ENCODE results near the gene HIVEP2. TPM values are rescaled to one million over a fixed set of nuclear protein-coding genes. Genes with fewer than 3 reads are reported as not detected.
"Not testable (repeated sequence)": the region's sequence is repeated elsewhere in the genome, so short reads cannot be mapped to it uniquely, and the experiment has no call there.

The HIVEP2 gene, protein sequence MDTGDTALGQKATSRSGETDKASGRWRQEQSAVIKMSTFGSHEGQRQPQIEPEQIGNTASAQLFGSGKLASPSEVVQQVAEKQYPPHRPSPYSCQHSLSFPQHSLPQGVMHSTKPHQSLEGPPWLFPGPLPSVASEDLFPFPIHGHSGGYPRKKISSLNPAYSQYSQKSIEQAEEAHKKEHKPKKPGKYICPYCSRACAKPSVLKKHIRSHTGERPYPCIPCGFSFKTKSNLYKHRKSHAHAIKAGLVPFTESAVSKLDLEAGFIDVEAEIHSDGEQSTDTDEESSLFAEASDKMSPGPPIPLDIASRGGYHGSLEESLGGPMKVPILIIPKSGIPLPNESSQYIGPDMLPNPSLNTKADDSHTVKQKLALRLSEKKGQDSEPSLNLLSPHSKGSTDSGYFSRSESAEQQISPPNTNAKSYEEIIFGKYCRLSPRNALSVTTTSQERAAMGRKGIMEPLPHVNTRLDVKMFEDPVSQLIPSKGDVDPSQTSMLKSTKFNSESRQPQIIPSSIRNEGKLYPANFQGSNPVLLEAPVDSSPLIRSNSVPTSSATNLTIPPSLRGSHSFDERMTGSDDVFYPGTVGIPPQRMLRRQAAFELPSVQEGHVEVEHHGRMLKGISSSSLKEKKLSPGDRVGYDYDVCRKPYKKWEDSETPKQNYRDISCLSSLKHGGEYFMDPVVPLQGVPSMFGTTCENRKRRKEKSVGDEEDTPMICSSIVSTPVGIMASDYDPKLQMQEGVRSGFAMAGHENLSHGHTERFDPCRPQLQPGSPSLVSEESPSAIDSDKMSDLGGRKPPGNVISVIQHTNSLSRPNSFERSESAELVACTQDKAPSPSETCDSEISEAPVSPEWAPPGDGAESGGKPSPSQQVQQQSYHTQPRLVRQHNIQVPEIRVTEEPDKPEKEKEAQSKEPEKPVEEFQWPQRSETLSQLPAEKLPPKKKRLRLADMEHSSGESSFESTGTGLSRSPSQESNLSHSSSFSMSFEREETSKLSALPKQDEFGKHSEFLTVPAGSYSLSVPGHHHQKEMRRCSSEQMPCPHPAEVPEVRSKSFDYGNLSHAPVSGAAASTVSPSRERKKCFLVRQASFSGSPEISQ (N-terminal part only)
- 10 to 100 TPM; 23.8 to 33.1 TPM for total RNA-seq

DNA sequence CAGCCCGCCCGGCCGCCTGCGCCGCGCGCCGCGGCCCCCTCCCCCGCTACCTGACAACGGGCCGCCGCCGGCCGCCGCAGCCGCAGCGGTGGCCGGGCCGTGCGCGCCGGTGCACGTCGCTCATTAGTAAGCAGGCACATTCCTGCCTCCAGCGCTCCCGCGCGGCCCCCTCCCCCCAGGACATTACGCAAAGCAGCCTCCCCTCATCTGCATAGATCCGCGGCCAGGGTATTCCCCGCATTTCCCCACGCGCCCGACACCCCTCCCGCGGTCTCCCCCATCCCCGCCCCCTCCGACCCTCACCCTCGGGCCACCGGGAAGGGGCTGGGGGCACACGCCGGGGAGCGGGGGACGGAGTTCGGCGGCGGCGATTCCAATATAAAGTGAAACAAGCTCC is at the start of gene HIVEP2:
Gene HIVEP2 (minus strand): TSS at position 128 of the 397 bp plus-strand sequence. CDS start 170,438 bp downstream, outside the sequence.
- no peaks in the 10 kb centered on the region for H3K9me3 Mint-ChIP-seq
- H3K27ac Mint-ChIP-seq = peak within 1 kb of the TSS; percentile 96 to 100
- DNase-seq (ENCODE audit: low spot score in 2 of 2) (peak; percentile 79 to 88), ATAC-seq (peak; percentile 52 to 53)
- peaks cover 13% of the 10 kb centered on the region in 2 donors for H3K36me3 Mint-ChIP-seq

DNA sequence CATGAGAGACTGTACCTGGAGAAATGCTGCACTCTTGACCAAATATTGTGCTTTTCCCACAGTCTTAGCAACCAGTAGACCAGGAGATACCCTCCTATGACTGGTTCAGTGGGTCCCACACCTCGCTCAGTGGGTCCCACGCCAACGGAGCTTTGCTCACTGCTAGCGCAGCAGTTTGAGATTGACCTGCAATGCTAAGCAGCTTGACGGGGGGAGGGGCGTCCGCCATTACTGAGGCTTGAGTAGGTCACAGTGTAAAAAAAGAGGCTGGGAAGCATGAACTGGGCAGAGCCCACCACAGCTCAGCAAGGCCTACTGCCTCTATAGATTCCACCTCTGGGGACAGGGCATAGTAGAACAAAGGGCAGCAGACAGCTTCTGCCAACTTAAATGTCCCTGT is 49.0 kb upstream of the HIVEP2 start:
- Mint-ChIP-seq H3K9me3 (peaks cover 7 to 34% of the 10 kb centered on the region in 2 donors), H3K27ac (no peak overlapping the region), H3K36me3 (peaks cover 7 to 14% of the 10 kb centered on the region in 2 donors)
- DNase-seq (ENCODE audit: low spot score in 2 of 2) (no peak), ATAC-seq (no peak)

DNA sequence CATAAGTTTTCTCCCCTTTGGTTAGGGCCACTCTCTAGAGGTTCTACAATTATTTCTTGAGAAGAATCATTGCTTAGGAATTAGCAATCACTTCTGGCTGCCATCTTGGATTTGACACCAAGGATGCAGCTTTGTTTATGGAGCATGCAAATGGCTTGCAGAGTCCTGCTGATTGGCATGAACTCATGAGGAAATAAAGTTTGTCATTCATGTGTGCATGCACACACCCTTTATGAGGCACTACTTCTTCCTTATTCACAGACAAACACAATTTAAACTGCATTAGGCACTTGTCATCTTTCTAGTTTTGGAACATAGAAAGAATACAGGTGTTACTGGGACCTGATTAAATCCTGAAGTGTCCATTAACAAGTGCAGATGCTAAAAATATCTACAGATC is 42.5 kb upstream of the HIVEP2 start:
- no peak for DNase-seq (ENCODE audit: low spot score in 2 of 2)
- peaks cover 3 to 12% of the 10 kb centered on the region in 2 donors for H3K36me3 Mint-ChIP-seq
- H3K9me3 Mint-ChIP-seq = peaks cover under 1 to 22% of the 10 kb centered on the region in 2 donors
- ATAC-seq = no peak
- H3K27ac Mint-ChIP-seq = no peak overlapping the region

DNA sequence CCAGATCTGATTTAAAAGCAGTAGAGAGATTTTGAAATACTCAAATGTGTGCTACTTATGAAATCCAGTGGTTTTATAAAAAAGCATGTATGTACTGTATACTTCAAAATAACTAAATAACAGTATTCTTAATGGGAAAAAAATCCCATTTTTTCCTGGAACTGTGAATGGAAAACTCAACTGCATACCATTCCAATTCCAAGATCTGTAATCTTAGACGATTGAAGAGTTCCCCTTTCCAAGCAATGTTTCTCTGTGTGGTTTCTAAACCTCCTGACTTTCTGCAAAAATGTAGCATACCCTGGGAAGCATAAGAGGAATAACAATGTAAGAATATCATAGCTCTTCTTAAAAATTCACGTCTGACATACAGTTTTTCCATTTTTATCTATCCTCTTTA is 40.3 kb upstream of the HIVEP2 start:
- Mint-ChIP-seq H3K36me3 (peaks cover 16 to 23% of the 10 kb centered on the region in 2 donors), H3K9me3 (peaks cover 14 to 20% of the 10 kb centered on the region in 2 donors), H3K27ac (no peak overlapping the region)
- DNase-seq (ENCODE audit: low spot score in 2 of 2) = no peak
- no peak for ATAC-seq

DNA sequence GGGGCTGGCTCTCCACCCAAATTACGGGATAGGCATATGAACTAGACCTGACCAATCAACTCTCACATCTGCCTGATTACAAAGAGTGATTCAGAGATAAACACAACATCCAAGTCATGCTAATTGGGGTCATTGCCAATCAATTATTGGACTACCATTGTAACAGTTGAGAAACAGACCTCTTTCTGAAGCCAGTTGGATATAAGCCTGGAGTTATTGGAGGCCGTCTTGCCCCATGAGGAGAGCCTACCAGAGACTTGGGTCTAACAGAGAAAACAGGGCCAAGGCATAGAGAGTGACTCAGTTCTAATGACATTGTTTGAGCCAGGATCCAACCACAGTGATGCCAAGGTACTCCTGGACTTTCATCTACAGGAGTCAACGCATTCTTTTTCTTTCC is 39.4 kb upstream of the HIVEP2 start:
- H3K27ac Mint-ChIP-seq = no peak overlapping the region
- peaks cover 16 to 26% of the 10 kb centered on the region in 2 donors for H3K36me3 Mint-ChIP-seq
- H3K9me3 Mint-ChIP-seq = peaks cover 17 to 21% of the 10 kb centered on the region in 2 donors
- no peak for ATAC-seq
- DNase-seq (ENCODE audit: low spot score in 2 of 2) = no peak

DNA sequence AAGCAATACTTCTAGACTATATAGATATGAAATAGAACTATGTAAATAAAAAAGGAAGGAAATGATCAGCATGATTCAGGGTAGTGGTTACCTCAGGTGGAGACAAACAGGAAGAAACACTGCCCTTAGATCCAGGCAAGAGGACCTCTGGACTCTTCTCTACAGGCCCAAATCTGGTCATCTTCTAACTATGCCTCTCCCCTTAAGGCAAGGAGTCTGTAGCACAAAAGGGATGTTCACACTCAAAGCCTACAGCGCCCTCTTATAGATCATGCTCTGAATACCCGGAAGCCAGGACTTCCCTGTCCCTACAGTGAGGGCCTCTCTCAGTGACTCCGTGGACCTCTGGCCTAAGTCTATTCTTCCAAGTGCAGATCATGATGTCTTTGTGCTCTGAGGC is 30.4 kb upstream of the HIVEP2 start:
- ATAC-seq (peak in 1 of 2 donors; percentile 24), DNase-seq (ENCODE audit: low spot score in 2 of 2) (no peak)
- H3K27ac Mint-ChIP-seq = no peak overlapping the region
- H3K9me3 Mint-ChIP-seq = peaks cover 8 to 28% of the 10 kb centered on the region in 2 donors
- peaks cover 8 to 18% of the 10 kb centered on the region in 2 donors for H3K36me3 Mint-ChIP-seq

DNA sequence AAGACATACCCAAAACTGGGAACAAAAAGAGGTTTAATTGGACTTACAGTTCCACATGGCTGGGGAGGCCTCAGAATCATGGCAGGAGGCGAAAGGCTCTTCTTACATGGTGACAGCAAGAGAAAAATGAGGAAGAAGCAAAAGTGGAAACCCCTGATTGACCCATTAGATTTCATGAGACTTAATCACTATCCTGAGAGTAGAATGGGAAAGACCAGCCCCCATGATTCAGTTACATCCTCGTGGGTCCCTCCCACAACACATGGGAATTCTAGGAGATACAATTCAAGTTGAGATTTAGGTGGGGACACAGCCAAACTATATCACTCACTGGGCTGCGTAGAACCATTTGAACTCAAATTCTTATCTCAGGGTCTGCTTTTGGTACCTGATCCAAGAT is 26.0 kb upstream of the HIVEP2 start:
- not testable (repeated sequence) for H3K27ac Mint-ChIP-seq; DNase-seq (ENCODE audit: low spot score in 2 of 2); H3K9me3 Mint-ChIP-seq; ATAC-seq; H3K36me3 Mint-ChIP-seq

DNA sequence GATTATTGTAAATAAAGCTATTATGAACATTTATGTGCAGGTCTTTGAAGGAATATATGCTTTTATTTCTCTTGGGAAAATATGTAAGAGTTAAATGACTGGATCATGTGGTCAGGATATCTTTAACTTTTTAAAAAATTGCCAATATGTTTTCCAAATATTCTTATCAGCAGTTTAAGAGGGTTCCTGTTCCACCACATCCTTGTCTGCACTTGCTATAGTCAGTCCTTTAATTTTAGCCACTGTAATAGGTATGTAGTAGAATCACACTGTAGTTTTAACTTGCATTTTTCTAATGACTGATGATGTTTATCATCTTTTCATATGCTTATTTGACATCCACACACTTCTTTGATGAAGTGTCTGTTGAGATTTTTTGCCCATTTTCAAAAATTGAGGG is 23.6 kb upstream of the HIVEP2 start:
- DNase-seq (ENCODE audit: low spot score in 2 of 2) (no peak), ATAC-seq (no peak)
- Mint-ChIP-seq H3K36me3 (no peaks in the 10 kb centered on the region), H3K9me3 (no peaks in the 10 kb centered on the region), H3K27ac (no peak overlapping the region)

DNA sequence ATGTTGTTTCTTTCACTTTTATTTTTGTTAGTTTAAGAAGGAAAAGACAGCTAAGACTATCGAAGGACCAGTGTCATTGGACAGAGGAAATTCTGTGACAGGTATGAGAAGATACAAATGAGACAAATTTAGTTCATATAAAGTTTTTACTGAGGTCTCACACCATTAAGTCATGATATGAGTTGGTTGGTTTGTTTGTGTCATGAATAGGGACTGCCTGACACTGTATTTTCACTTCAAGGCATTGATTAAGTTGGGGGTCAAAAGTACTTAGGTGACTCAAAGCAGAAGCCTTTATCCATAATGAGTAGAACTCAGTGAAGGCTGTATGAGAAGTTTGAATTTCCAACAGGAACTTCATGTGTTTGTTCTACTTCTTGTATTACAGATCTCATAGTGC is 21.3 kb upstream of the HIVEP2 start:
- Mint-ChIP-seq H3K36me3 (peaks cover 0 to 5% of the 10 kb centered on the region in 2 donors), H3K27ac (no peak overlapping the region), H3K9me3 (no peaks in the 10 kb centered on the region)
- ATAC-seq (peak; percentile 16 to 58), DNase-seq (ENCODE audit: low spot score in 2 of 2) (no peak)

DNA sequence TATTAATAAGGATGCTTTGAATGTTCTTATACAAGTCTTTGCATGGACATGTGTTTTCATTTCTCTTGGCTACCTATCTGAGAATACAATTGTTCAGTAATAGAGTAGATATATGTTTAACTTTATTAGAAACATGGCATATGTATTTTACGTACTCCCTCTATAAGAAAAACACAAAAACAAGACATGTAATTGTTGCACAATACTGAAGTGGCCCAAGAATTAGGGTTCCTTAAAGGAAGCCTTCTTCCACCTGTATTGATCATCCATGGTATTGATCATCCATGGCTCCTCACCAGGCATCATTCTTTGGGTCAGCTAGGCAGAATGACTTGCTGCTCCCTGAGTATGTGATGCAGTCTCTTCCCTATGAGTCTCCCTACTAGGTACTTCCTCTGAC is 20.2 kb upstream of the HIVEP2 start:
- ATAC-seq (no peak), DNase-seq (ENCODE audit: low spot score in 2 of 2) (no peak)
- Mint-ChIP-seq H3K27ac (no peak overlapping the region), H3K9me3 (peaks cover 0 to 6% of the 10 kb centered on the region in 2 donors), H3K36me3 (peaks cover 8 to 17% of the 10 kb centered on the region in 2 donors)

DNA sequence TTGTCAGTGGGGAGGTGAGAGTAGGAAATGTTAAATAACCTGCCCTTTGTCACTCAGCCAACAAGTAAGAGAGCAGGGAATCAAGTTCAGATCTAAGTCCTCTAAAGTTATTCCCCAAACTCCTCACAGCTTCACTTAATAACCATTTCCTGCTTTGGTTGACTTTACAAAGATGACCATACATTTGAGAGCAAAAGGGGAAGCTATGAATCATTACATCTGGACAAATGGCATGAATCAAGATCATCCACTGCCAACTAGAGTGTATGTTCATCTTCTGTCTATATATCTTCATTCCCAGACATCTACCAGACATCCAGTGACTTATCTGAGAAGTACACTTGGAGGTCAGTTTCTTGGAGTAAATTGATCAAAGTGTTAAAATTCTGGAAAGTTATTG is 15.1 kb upstream of the HIVEP2 start:
- ATAC-seq (no peak), DNase-seq (ENCODE audit: low spot score in 2 of 2) (no peak)
- Mint-ChIP-seq H3K36me3 (peaks cover 10 to 25% of the 10 kb centered on the region in 2 donors), H3K9me3 (peaks cover 0 to 6% of the 10 kb centered on the region in 2 donors), H3K27ac (no peak overlapping the region)

DNA sequence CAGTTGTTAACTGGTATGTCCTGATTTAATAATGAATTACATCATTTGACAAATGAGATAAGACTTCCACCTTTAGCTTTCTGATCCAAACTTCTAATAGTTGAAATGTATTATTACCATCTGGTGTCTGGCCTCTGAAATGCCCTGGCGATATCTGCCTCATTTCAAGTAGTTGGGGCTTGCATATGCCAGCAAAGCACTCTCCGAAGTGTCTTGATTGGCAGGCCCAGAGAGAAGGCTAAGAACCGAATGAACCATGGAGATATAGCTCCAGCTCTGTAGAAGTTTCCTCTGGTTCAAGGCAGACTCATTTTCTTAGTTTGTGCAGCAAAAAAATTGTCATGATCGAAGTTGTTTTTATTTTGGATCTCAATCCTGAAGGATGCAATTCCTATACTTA is 13.4 kb upstream of the HIVEP2 start:
- peaks cover 10 to 25% of the 10 kb centered on the region in 2 donors for H3K36me3 Mint-ChIP-seq
- H3K9me3 Mint-ChIP-seq = peaks cover 0 to 6% of the 10 kb centered on the region in 2 donors
- H3K27ac Mint-ChIP-seq = no peak overlapping the region
- DNase-seq (ENCODE audit: low spot score in 2 of 2) (no peak), ATAC-seq (no peak)

DNA sequence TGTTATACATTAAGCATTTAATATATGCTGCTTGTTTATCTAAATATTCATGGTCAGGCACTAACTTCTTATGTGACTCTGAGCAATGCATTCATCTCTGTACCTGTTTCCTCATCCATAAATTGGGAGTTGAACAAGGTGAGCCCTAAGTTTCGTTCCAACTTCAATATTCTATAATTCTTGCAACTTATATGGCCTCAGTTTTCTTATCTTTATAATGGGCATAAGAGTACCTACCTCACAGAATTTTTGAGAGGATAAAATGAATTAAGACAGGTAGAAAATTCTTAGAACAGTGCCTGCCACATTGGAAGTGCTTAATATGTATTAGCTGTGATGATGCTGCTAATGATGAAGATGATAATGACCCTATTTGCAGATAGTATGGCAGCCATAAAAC is 11.8 kb upstream of the HIVEP2 start:
- DNase-seq (ENCODE audit: low spot score in 2 of 2) (no peak), ATAC-seq (no peak)
- Mint-ChIP-seq H3K36me3 (peaks cover 10 to 24% of the 10 kb centered on the region in 2 donors), H3K9me3 (peaks cover 0 to 6% of the 10 kb centered on the region in 2 donors), H3K27ac (no peak overlapping the region)

DNA sequence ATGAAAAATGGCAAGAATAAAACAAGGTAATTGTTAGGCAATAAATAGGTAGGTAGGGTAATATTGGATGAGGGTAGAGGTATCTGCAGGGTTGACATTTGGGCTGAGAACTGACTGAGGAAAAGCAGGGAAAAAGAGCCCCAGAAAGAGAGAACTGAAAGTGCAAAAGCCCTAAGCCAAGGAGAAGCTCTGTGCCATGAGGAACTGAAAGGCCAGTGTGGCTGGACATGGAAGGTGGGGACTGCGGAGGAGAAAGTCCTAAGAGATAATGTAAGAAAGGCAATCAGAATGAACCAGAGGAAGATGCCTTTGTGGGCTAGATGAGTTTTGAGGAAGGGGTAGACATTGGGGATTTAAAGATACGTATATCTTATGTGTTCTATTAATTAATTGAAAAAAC is 9.9 kb upstream of the HIVEP2 start:
- ATAC-seq = no peak
- Mint-ChIP-seq H3K9me3 (no peaks in the 10 kb centered on the region), H3K36me3 (peaks cover 0 to 5% of the 10 kb centered on the region in 2 donors), H3K27ac (no peak overlapping the region)
- DNase-seq (ENCODE audit: low spot score in 2 of 2) = no peak

DNA sequence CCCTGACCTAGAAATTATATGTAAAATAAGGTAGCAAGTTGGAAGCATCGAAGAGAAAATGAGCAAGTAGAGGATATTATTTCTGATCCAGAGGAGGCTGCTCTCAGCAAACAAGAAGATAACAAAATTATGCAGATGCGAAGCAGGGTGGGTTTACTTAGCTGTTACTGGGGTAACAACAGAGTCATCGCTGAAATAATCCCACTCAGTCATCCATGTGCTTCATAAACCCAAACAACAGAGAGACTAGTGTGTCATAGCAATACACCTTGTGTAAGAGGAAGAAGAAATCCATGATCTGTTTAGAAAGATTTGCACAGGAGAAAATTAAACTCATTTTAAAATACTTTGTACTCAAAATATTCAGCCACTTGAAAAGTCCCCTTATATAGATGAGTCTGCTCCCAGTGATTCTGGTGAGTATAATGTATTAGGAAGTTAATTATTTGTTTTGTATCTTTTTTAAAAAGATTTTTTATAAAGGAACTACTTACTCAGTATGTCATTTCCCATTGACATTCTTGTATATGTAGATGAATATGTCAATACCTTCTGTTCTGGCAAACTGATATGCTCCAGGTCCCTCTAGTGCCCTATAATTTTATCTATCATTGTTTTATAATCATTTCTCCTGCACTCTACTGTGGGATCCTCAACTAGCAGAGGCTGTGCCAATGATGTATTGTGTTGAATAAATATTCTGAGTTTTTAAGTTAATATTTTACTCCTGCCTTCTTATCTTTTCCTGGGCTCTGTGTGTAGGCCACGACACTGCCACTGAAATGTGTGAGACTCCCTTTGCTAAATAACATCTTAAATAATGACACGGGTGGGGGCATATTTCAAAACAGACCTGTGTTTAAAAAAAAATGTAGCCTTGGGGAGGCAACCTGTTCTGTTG is 8.6 kb upstream of the HIVEP2 start:
- Mint-ChIP-seq H3K36me3 (no peaks in the 10 kb centered on the region), H3K27ac (no peak overlapping the region), H3K9me3 (no peaks in the 10 kb centered on the region)
- DNase-seq (ENCODE audit: low spot score in 2 of 2) = no peak
- peak; percentile 43 to 61 for ATAC-seq

DNA sequence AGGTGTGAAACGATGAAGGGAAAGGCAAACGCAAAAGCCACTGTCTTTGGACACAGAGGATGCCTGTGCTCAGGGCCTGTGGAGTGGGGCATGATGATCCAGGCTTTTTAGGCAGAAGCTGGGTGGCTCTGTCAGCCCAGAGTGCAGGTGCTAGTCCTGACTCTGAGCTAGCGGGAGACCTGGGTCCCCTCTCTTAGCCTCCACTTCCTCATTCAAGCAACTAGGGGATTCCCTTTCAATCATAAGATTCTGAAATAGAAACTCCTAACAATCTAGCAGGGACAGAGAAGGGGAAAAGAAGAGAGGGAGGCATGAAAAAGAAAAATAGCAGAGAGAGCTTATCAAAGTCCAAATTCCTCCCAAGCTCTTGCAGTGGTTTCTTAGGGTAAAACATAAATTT is 7.6 kb upstream of the HIVEP2 start:
- ATAC-seq (peak in 1 of 2 donors; percentile 24), DNase-seq (ENCODE audit: low spot score in 2 of 2) (no peak)
- Mint-ChIP-seq H3K36me3 (no peaks in the 10 kb centered on the region), H3K27ac (peak overlapping the region in 1 of 2 donors; percentile 6), H3K9me3 (no peaks in the 10 kb centered on the region)
